ENCODE data around the gene EFNA1.

The EFNA1 gene

DNA sequence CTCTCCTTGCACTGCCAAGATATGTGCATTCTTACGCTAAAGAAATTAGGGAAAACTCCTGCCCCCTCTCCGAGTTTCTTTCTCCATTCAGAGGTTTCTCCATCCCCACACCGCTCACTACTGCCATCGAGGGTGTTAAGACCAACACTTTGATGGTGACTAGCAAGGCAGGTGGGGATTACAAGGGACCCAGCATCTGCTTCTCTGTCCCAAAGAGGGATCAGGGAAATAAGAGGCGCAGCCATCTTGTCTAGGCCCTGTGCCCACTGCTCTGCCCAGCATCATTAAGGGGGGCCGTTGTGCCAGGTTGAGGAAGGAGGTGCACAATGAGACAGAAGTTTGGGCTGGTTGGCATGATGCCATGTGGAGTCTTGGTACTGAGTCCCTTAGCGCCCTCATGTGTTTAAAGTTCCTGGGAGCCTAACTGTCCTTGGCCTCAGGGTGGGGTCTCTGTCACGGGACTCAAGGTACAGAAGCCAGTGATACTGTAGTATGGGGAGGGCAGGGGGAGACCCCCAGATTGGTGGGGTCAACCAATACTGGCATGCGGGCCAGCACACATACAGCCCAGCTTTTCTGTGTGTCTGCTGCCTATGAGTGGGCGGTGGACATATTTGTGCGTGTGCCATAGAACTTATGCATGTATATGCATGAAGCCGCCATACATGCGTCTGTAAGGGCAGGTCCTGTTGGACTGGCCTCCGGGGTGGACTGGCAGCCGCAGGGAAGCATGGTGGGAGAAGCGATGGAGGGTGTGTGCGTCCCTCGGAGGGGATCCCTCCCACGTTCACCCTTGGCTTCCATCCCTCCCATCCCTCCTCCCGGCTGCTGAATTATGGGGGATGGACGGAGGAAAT is 43.6 kb upstream of the EFNA1 start:
- peaks cover 38% of the 10 kb centered on the region for H3K27me3 ChIP-seq (ENCODE audit: control insufficient read depth, insufficient read depth, low read length)

DNA sequence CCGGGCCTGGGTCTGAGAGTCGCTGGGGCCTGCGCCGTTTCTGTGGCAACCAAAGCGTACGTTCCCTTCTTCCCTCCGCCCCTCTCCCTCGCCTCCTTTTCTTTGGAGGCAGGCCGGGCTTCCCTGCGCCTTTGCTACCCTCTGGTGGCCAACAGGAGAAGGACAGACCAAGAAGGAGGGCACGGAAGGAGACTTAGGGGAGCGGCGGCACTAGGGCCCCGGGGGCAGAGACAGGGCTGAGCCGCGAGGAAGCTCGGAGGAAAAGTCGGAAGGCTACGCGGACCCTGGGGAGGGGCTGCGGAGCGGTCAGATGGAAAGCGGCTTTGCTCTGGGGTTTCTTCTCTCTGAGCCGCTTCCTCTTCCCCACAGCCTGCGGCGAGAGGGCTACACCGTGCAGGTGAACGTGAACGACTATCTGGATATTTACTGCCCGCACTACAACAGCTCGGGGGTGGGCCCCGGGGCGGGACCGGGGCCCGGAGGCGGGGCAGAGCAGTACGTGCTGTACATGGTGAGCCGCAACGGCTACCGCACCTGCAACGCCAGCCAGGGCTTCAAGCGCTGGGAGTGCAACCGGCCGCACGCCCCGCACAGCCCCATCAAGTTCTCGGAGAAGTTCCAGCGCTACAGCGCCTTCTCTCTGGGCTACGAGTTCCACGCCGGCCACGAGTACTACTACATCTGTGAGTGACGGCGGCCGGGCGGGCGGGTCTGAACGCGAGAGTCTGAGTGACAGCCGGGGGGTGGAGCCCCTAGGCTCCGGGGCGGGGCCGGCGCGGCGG is 42.8 kb upstream of the EFNA1 start:
- WGBS (ENCODE audit: insufficient coverage, insufficient read length), result no CpG with 5 or more reads among the region's 67 CpGs
- peaks cover 30% of the 10 kb centered on the region for H3K27me3 ChIP-seq (ENCODE audit: control insufficient read depth, insufficient read depth, low read length)
- no peak for DNase-seq (ENCODE audit: low read depth, low spot score)
- no peak overlapping the region for H3K27ac ChIP-seq (ENCODE audit: low read length)
- no peaks in the 10 kb centered on the region for H3K9me3 ChIP-seq (ENCODE audit: control insufficient read depth, insufficient read depth, low read length)
- H3K4me3 ChIP-seq (ENCODE audit: low read length), result peak overlapping the region; percentile 72
- H3K4me1 ChIP-seq (ENCODE audit: control insufficient read depth, insufficient read depth, low read length), result peaks cover 5% of the 10 kb centered on the region; the same call in 1 of the 2 replicates
- no peaks in the 10 kb centered on the region for H3K36me3 ChIP-seq (ENCODE audit: control insufficient read depth, insufficient read depth, low read length)

More for the DNA sequence above, 43.6 kb upstream of the EFNA1 start:
- Histone ChIP-seq H3K27ac (ENCODE audit: low read length) (no peak overlapping the region), H3K9me3 (ENCODE audit: control insufficient read depth, insufficient read depth, low read length) (no peaks in the 10 kb centered on the region), H3K36me3 (ENCODE audit: control insufficient read depth, insufficient read depth, low read length) (no peaks in the 10 kb centered on the region), H3K4me3 (ENCODE audit: low read length) (no peak overlapping the region; the same call in 1 of the 2 replicates), H3K4me1 (ENCODE audit: control insufficient read depth, insufficient read depth, low read length) (peaks cover 5% of the 10 kb centered on the region; the same call in 1 of the 2 replicates)
- WGBS (ENCODE audit: insufficient coverage, insufficient read length), result no CpG with 5 or more reads among the region's 21 CpGs
- DNase-seq (ENCODE audit: low read depth, low spot score), result no peak

DNA sequence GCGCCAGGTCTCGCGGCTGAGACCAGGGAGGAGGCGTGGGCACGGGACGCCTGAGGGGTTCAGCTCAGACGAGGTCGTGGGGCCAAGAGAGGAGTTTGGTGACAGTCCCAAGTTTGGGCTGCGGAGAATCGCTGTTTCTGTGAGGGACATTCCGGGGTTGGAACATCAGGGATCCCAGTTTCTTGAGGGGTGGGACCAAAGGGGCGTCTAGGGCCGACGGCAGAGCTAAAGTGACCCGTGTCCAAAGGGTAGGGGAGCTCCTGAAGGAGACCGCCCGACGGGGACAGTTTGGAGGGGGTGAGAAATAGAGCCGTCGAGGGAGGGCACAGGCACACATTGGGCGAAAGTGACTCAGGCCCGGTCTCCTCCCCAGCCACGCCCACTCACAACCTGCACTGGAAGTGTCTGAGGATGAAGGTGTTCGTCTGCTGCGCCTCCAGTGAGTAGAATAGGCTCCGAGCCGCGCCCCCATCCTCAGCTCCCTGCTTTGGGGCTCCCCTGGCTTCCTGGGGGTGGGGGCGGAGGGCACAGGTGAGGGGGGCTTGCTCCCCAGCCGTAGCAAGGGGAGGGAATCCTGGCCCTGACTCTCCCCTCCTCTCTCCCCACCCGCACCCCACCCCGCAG is 42.1 kb upstream of the EFNA1 start:
- peak overlapping the region; percentile 72; the same call in 1 of the 2 replicates for H3K4me3 ChIP-seq (ENCODE audit: low read length)
- H3K27me3 ChIP-seq (ENCODE audit: control insufficient read depth, insufficient read depth, low read length), result peaks cover 28% of the 10 kb centered on the region
- H3K27ac ChIP-seq (ENCODE audit: low read length), result no peak overlapping the region
- no peaks in the 10 kb centered on the region for H3K9me3 ChIP-seq (ENCODE audit: control insufficient read depth, insufficient read depth, low read length)
- peaks cover 5% of the 10 kb centered on the region; the same call in 1 of the 2 replicates for H3K4me1 ChIP-seq (ENCODE audit: control insufficient read depth, insufficient read depth, low read length)
- DNase-seq (ENCODE audit: low read depth, low spot score), result no peak
- no CpG with 5 or more reads among the region's 32 CpGs for WGBS (ENCODE audit: insufficient coverage, insufficient read length)
- H3K36me3 ChIP-seq (ENCODE audit: control insufficient read depth, insufficient read depth, low read length), result no peaks in the 10 kb centered on the region

DNA sequence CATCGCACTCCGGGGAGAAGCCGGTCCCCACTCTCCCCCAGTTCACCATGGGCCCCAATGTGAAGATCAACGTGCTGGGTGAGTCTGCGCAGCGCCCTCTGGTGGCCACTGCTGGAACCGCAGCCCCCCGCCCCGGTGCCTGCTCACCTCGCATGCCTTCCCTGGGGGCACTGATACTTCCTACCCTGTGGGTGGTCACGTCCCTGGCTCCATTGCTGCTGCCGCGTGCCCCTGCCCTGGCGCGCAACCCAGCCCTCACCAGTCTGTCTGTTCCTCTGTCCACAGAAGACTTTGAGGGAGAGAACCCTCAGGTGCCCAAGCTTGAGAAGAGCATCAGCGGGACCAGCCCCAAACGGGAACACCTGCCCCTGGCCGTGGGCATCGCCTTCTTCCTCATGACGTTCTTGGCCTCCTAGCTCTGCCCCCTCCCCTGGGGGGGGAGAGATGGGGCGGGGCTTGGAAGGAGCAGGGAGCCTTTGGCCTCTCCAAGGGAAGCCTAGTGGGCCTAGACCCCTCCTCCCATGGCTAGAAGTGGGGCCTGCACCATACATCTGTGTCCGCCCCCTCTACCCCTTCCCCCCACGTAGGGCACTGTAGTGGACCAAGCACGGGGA is 41.4 kb upstream of the EFNA1 start:
- H3K36me3 ChIP-seq (ENCODE audit: control insufficient read depth, insufficient read depth, low read length), result no peaks in the 10 kb centered on the region
- H3K4me3 ChIP-seq (ENCODE audit: low read length), result peak overlapping the region; percentile 72; the same call in 1 of the 2 replicates
- H3K27ac ChIP-seq (ENCODE audit: low read length), result no peak overlapping the region
- H3K27me3 ChIP-seq (ENCODE audit: control insufficient read depth, insufficient read depth, low read length), result peaks cover 25% of the 10 kb centered on the region
- H3K4me1 ChIP-seq (ENCODE audit: control insufficient read depth, insufficient read depth, low read length), result peaks cover 8% of the 10 kb centered on the region; the same call in 1 of the 2 replicates
- H3K9me3 ChIP-seq (ENCODE audit: control insufficient read depth, insufficient read depth, low read length), result no peaks in the 10 kb centered on the region
- no peak for DNase-seq (ENCODE audit: low read depth, low spot score)
- WGBS (ENCODE audit: insufficient coverage, insufficient read length), result no CpG with 5 or more reads among the region's 24 CpGs

DNA sequence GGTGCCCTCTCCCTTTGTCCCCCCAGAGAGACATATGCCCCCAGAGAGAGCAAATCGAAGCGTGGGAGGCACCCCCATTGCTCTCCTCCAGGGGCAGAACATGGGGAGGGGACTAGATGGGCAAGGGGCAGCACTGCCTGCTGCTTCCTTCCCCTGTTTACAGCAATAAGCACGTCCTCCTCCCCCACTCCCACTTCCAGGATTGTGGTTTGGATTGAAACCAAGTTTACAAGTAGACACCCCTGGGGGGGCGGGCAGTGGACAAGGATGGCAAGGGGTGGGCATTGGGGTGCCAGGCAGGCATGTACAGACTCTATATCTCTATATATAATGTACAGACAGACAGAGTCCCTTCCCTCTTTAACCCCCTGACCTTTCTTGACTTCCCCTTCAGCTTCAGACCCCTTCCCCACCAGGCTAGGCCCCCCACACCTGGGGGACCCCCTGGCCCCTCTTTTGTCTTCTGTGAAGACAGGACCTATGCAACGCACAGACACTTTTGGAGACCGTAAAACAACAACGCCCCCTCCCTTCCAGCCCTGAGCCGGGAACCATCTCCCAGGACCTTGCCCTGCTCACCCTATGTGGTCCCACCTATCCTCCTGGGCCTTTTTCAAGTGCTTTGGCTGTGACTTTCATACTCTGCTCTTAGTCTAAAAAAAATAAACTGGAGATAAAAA is 40.7 kb upstream of the EFNA1 start:
- H3K4me3 ChIP-seq (ENCODE audit: low read length), result no peak overlapping the region

DNA sequence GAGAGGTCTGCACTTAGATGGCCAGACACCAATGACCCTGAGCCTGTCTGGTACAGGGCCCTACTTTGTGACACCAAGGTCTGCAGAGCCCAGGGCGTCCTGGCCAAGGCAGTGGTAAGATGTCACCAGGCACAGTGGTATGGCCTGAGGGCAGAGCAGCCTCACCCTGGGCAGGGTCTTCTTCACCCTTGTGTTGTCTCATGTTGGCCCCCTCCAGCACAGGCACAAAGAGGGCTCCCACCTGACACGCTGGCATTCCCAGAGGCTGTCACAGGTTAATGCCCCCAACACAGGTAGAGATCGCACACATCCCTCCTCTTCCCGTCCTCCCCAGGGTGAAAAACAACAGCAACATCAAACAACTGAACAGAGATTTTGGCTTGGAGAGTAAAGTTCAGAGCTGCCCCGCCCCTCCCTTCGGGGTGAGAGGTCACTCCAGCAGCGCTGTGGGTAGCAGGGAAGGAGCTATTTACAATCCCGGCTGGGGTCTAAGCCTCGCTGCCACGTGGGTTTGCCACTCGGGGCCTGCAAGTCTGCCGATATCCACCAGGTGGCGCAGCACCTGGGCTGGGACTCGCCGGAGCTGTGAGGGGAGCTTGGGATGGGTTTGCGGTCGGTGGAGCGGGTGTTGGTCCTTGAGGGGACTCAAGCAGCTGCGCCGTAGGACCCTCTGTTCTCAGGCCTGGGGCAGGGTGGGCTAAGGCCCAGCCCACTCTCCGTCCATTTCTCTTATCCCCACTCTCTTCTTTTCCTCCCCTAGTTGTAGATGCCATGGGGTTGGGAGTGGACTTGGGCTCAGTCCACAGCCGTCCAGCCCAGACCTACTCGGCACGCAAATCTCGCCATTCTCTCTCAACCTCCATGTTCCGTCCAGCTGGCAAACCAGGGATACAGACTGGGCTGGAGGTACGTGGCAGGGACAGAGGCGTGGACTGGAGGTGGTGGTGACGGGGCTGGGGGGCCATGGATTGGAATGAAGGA is 36.3 kb upstream of the EFNA1 start:
- Histone ChIP-seq H3K9me3 (ENCODE audit: control insufficient read depth, insufficient read depth, low read length) (no peaks in the 10 kb centered on the region), H3K36me3 (ENCODE audit: control insufficient read depth, insufficient read depth, low read length) (no peaks in the 10 kb centered on the region), H3K27me3 (ENCODE audit: control insufficient read depth, insufficient read depth, low read length) (no peaks in the 10 kb centered on the region), H3K4me1 (ENCODE audit: control insufficient read depth, insufficient read depth, low read length) (peaks cover 8% of the 10 kb centered on the region; the same call in 1 of the 2 replicates), H3K4me3 (ENCODE audit: low read length) (no peak overlapping the region), H3K27ac (ENCODE audit: low read length) (no peak overlapping the region)
- DNase-seq (ENCODE audit: low read depth, low spot score), result peak; percentile 82
- no CpG with 5 or more reads among the region's 29 CpGs for WGBS (ENCODE audit: insufficient coverage, insufficient read length)

More for the DNA sequence above, 40.7 kb upstream of the EFNA1 start:
- H3K27me3 ChIP-seq (ENCODE audit: control insufficient read depth, insufficient read depth, low read length), result peaks cover 19% of the 10 kb centered on the region
- no peaks in the 10 kb centered on the region for H3K36me3 ChIP-seq (ENCODE audit: control insufficient read depth, insufficient read depth, low read length)
- peaks cover 12% of the 10 kb centered on the region; the same call in 1 of the 2 replicates for H3K4me1 ChIP-seq (ENCODE audit: control insufficient read depth, insufficient read depth, low read length)
- no CpG with 5 or more reads among the region's 8 CpGs for WGBS (ENCODE audit: insufficient coverage, insufficient read length)
- no peaks in the 10 kb centered on the region for H3K9me3 ChIP-seq (ENCODE audit: control insufficient read depth, insufficient read depth, low read length)
- no peak overlapping the region for H3K27ac ChIP-seq (ENCODE audit: low read length)
- DNase-seq (ENCODE audit: low read depth, low spot score), result no peak

DNA sequence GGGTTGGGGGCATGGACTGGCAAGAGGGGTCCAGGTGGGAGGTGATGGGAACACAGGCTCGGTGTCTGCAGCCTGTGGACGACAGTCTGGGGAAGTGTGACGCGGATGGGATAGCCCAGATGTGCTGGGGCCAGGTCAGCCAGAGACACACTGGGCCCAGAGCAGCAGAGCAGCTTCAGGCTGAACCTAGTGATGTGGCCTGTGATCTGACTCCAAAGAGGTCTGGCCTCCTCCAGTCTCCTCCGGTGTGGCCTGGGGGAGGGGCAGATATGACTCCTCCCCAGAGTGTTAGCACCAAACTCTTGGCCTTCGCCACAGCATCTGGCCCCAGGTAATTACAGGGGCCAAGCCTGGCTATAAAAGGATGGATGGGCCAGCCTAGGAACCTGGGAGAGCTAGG is 35.5 kb upstream of the EFNA1 start:
- DNase-seq (ENCODE audit: low read depth, low spot score), result no peak
- Histone ChIP-seq H3K4me1 (ENCODE audit: control insufficient read depth, insufficient read depth, low read length) (peaks cover 8% of the 10 kb centered on the region; the same call in 1 of the 2 replicates), H3K4me3 (ENCODE audit: low read length) (no peak overlapping the region), H3K9me3 (ENCODE audit: control insufficient read depth, insufficient read depth, low read length) (no peaks in the 10 kb centered on the region), H3K27ac (ENCODE audit: low read length) (no peak overlapping the region), H3K27me3 (ENCODE audit: control insufficient read depth, insufficient read depth, low read length) (no peaks in the 10 kb centered on the region), H3K36me3 (ENCODE audit: control insufficient read depth, insufficient read depth, low read length) (no peaks in the 10 kb centered on the region)
- WGBS (ENCODE audit: insufficient coverage, insufficient read length), result no CpG with 5 or more reads among the region's 6 CpGs

DNA sequence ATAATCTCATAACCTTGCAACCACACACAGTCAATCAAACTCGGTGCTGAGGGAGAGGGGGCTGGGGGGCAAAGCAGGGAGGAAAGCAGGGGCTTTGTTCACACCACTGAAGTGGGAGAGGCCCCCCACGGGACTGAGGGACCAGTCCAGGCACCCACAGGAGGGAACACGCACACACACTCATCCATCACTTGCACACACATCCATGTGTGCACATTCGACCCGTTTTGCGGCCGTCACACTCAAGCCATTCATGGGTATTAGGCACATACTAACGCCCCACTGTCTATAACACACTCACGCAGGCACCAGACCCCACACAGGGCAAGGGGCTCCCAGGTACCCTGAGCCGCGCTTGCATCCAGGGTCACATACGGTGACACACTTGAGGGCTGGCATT is 35.0 kb upstream of the EFNA1 start:
- peaks cover 8% of the 10 kb centered on the region; the same call in 1 of the 2 replicates for H3K4me1 ChIP-seq (ENCODE audit: control insufficient read depth, insufficient read depth, low read length)
- no peak for DNase-seq (ENCODE audit: low read depth, low spot score)

More for the DNA sequence above, 35.0 kb upstream of the EFNA1 start:
- Histone ChIP-seq H3K27ac (ENCODE audit: low read length) (no peak overlapping the region), H3K27me3 (ENCODE audit: control insufficient read depth, insufficient read depth, low read length) (no peaks in the 10 kb centered on the region), H3K4me3 (ENCODE audit: low read length) (no peak overlapping the region), H3K36me3 (ENCODE audit: control insufficient read depth, insufficient read depth, low read length) (no peaks in the 10 kb centered on the region), H3K9me3 (ENCODE audit: control insufficient read depth, insufficient read depth, low read length) (no peaks in the 10 kb centered on the region)
- WGBS (ENCODE audit: insufficient coverage, insufficient read length), result no CpG with 5 or more reads among the region's 12 CpGs

Measured in iPS DF 6.9 (cell line).